OCI-LY3 (cell line): ENCODE measurements around the gene SMPDL3A.

ENCODE experiments used
- H2AFZ ChIP-seq: fragments of 200-600, 300-600 bp; shearing (Covaris generic); 2 replicates; pipeline ENCODE4 v1.6.0; 2014; ENCODE audit warnings: antibody characterized with exemption, low read depth, low read length
- H3K27ac ChIP-seq: fragments of 200-600, 300-600 bp; sonication (generic); 2 replicates; pipeline ENCODE4 v1.5.1; 2014; ENCODE audit warnings: mild to moderate bottlenecking, low read length, moderate library complexity, mixed read lengths
- H3K27me3 ChIP-seq: fragments of 200-600, 300-600 bp; sonication (generic); 2 replicates; pipeline ENCODE4 v1.6.1; 2014; ENCODE audit warnings: low read depth, low read length, mixed read lengths
- H3K36me3 ChIP-seq: fragments of 200-600, 300-600 bp; sonication (generic); replicated peaks from 2 replicates; pipeline ENCODE3; 2014; ENCODE audit warnings: low read depth, low read length, mixed read lengths
- H3K4me1 ChIP-seq: fragments of 300-600, 200-600 bp; sonication (generic); 2 replicates; pipeline ENCODE4 v1.6.1; 2014; ENCODE audit warnings: low read length, mixed read lengths
- H3K4me2 ChIP-seq: fragments of 200-600, 300-600 bp; sonication (generic); 2 replicates; pipeline ENCODE4 v1.6.1; 2014; ENCODE audit warnings: low read length, mixed read lengths
- H3K4me3 ChIP-seq: fragments of 300-600, 200-600 bp; sonication (generic); 2 replicates; pipeline ENCODE4 v1.5.1; 2014; ENCODE audit warnings: antibody characterized with exemption, mild to moderate bottlenecking, low read length, moderate library complexity
- H3K79me2 ChIP-seq: fragments of 300-600, 200-600 bp; shearing (Covaris generic); 2 replicates; pipeline ENCODE4 v1.6.1; 2014; ENCODE audit warnings: mild to moderate bottlenecking, low read length, mixed read lengths
- H3K9ac ChIP-seq: fragments of 300-600, 200-600 bp; shearing (Covaris generic); 2 replicates; pipeline ENCODE4 v1.6.0; 2014; ENCODE audit warnings: mild to moderate bottlenecking, low read length, moderate library complexity
- H3K9me3 ChIP-seq: fragments of 200-600, 300-600 bp; shearing (Covaris generic); 2 replicates; pipeline ENCODE4 v1.6.1; 2014; ENCODE audit warnings: low read length, mixed read lengths; ENCODE audit not compliant: insufficient read depth
- H4K20me1 ChIP-seq: fragments of 200-600, 300-600 bp; sonication (generic); 2 replicates; pipeline ENCODE4 v1.6.1; 2016; ENCODE audit warnings: low read length, mixed read lengths; ENCODE audit not compliant: insufficient read depth
- EZH2phosphoT487 ChIP-seq: fragments of 200-600 bp; shearing (Covaris generic); IDR thresholded peaks from 2 replicates; pipeline ENCODE4 v1.6.1; 2018; ENCODE audit warnings: antibody characterized with exemption, mixed run types, low read depth
- TF ChIP-seq, protein P1 (sequence below): fragments of 200-600, 300-600 bp; sonication (generic); IDR thresholded peaks from 2 replicates; pipeline ENCODE4 v1.5.1; 2014; ENCODE audit warnings: antibody characterized with exemption, low read length, low read depth

Gene SMPDL3A

DNA sequence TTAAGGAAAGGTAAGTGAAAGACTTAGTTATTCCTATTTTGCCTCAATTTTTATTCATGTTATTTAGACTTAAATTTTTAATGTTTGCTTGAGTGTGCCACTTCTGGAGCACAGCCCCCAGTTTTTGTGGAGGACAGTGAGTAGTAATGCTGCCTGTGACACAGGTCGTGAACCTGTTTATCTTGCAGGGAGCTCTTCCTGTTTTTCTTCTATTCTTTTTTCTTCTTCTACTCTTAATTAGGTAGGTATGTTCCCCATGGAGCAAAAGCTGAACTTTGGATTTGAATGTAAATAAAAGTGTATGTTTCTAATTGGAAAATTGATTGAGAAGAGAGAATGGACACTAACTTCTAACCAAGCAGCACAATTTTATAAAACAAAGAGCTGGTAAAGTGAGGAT, 12.3 kb downstream of the SMPDL3A start:
- Histone ChIP-seq H3K4me3 (no peak overlapping the region), H3K4me1 (peaks cover 8% of the 10 kb centered on the region; the same call in 1 of the 2 replicates), H3K79me2 (no peaks in the 10 kb centered on the region), H3K9me3 (no peaks in the 10 kb centered on the region), H3K36me3 (no peaks in the 10 kb centered on the region), H3K27ac (no peak overlapping the region), H4K20me1 (no peaks in the 10 kb centered on the region), H3K9ac (no peak overlapping the region), H3K4me2 (no peak overlapping the region), H3K27me3 (no peaks in the 10 kb centered on the region), H2AFZ (no peak overlapping the region)
- no peak for TF ChIP-seq EZH2phosphoT487
- TF ChIP-seq, protein P1, sequence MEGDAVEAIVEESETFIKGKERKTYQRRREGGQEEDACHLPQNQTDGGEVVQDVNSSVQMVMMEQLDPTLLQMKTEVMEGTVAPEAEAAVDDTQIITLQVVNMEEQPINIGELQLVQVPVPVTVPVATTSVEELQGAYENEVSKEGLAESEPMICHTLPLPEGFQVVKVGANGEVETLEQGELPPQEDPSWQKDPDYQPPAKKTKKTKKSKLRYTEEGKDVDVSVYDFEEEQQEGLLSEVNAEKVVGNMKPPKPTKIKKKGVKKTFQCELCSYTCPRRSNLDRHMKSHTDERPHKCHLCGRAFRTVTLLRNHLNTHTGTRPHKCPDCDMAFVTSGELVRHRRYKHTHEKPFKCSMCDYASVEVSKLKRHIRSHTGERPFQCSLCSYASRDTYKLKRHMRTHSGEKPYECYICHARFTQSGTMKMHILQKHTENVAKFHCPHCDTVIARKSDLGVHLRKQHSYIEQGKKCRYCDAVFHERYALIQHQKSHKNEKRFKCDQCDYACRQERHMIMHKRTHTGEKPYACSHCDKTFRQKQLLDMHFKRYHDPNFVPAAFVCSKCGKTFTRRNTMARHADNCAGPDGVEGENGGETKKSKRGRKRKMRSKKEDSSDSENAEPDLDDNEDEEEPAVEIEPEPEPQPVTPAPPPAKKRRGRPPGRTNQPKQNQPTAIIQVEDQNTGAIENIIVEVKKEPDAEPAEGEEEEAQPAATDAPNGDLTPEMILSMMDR = no peak

DNA sequence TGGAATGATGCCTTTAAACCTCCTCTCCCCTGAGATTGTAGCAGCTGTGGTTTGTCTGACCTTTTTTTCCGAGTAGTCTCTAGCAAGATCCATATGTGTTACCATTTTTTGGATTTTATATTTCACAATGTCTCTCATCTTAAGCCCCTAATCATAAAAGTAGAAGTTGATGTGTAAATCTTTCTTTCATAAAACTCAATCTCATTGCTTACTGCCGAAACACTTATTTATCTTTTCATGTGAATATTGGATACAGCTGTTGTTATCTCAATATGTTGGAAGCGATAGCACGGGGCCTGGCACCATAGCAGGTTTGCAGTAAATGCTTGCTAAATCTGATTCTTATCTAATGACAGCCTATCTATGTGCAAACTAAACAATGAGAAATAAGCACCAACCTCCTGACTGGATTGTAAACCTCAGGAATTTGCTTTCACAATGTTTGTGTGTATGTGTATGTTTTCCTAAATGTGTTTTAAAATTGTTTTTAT, 14.2 kb downstream of the SMPDL3A start:
- Histone ChIP-seq H3K36me3 (no peaks in the 10 kb centered on the region), H4K20me1 (no peaks in the 10 kb centered on the region), H3K9me3 (no peaks in the 10 kb centered on the region), H3K27me3 (no peaks in the 10 kb centered on the region), H3K4me2 (no peak overlapping the region), H2AFZ (no peak overlapping the region), H3K4me1 (peaks cover 3% of the 10 kb centered on the region; the same call in 1 of the 2 replicates), H3K4me3 (no peak overlapping the region), H3K9ac (no peak overlapping the region), H3K79me2 (no peaks in the 10 kb centered on the region), H3K27ac (no peak overlapping the region)
- TF ChIP-seq, protein P1 = no peak

DNA sequence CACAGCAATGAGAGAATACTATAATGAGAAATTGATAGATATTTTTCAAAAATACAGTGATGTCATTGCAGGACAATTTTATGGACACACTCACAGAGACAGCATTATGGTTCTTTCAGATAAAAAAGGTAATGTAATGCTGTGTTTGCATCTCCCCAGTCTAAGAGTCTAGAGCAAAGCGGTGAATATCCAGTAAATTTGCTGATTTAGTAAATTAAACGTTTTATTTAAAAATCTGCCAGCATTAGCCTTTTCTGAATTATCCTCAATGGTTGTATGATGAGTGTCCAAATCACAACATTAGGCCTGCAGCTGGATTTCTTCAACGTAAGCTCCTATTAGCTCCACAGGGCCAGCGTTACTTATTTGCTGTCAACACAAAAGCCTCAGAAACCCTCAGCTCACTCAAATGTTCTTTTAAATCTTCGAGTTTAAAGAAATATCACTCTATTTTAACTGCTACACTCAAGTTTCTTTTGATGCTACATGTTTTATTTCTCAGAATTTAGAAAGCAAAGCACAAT, 16.0 kb downstream of the SMPDL3A start:
- Histone ChIP-seq H3K27ac (no peak overlapping the region), H4K20me1 (no peaks in the 10 kb centered on the region), H3K4me3 (no peak overlapping the region), H3K9ac (no peak overlapping the region), H3K4me2 (no peak overlapping the region), H3K79me2 (no peaks in the 10 kb centered on the region), H2AFZ (no peak overlapping the region), H3K4me1 (no peaks in the 10 kb centered on the region), H3K36me3 (no peaks in the 10 kb centered on the region), H3K9me3 (no peaks in the 10 kb centered on the region), H3K27me3 (no peaks in the 10 kb centered on the region)
- TF ChIP-seq, protein P1 = no peak
- no peak for TF ChIP-seq EZH2phosphoT487

DNA sequence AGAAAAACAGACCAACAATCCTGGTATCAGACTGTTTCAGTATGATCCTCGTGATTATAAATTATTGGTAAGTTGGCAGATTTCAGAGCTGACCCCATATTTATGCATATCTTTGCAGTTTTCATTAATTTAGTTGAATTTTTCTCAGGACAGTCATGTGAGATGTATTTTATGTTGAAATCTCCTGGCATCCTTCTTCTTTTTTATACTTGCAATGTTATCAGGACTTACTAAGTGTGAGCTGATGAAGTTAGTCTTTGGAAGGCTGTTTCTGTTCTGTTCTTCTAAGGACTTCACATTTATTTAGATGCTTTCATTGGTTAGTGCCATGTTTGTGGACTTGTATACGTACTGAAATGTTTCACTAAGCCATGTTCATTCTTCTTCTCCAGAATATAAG, 17.2 kb downstream of the SMPDL3A start:
- H3K9me3 ChIP-seq = no peaks in the 10 kb centered on the region
- H3K4me1 ChIP-seq = no peaks in the 10 kb centered on the region
- H3K4me3 ChIP-seq = no peak overlapping the region
- H3K4me2 ChIP-seq = no peak overlapping the region
- no peaks in the 10 kb centered on the region for H3K79me2 ChIP-seq
- no peak overlapping the region for H3K27ac ChIP-seq
- TF ChIP-seq EZH2phosphoT487 = no peak
- TF ChIP-seq, protein P1 = no peak
- no peak overlapping the region for H3K9ac ChIP-seq
- no peaks in the 10 kb centered on the region for H4K20me1 ChIP-seq
- H3K27me3 ChIP-seq = no peaks in the 10 kb centered on the region
- no peak overlapping the region for H2AFZ ChIP-seq
- H3K36me3 ChIP-seq = no peaks in the 10 kb centered on the region
